ENCODE results near the gene ARHGAP32.

The ARHGAP32 gene

GRCh38 chr11:129106788-129107187 is 85.3 kb downstream of the ARHGAP32 start:
- DNase-seq, result no peak

GRCh38 chr11:129102756-129103155 is 89.4 kb downstream of the ARHGAP32 start:
- no peak for DNase-seq

DNA sequence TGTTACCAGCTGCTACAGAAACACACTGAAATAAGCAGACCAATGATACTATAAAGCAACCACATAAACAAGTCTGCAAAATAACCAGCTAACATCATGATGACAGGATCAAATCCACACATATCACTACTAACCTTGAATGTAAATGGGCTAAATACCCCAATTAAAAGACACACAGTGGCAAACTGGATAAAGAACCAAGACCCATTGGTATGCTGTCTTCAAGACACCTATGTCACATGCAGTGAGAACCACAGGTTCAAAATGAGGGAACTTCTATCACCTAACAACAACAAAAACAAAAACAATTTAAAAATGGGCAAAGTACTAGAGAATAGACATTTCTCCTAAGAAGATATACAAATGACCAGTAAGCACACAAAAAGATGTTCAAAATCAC is 89.9 kb downstream of the ARHGAP32 start:
- DNase-seq, result no peak

- no peak for DNase-seq
These were observed 98.8 kb downstream of the ARHGAP32 start for GRCh38 chr11:129093283-129093682.

- DNase-seq, result no peak
These were observed 102.1 kb downstream of the ARHGAP32 start for GRCh38 chr11:129090056-129090455.

- no peak for DNase-seq
These were observed 102.8 kb downstream of the ARHGAP32 start for GRCh38 chr11:129089279-129089678.

DNA sequence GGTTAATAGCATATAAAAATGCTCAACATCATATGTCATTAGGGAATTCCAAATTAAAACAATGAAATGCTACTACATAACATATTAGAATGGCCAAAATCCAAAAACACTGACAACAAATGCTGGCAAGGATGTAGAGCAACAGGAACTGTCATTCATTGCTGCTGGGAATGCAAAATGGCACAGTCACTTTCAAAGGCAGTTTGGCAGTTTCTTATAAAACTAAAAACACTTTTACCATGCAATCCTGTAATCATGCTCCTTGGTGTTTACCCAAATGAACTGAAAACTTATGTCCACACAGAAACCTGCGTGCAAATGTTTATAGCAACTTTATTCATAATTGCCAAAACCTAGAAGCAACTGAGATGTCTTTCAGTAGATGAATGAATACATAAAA is 105.1 kb downstream of the ARHGAP32 start:
- no peak for DNase-seq

DNA sequence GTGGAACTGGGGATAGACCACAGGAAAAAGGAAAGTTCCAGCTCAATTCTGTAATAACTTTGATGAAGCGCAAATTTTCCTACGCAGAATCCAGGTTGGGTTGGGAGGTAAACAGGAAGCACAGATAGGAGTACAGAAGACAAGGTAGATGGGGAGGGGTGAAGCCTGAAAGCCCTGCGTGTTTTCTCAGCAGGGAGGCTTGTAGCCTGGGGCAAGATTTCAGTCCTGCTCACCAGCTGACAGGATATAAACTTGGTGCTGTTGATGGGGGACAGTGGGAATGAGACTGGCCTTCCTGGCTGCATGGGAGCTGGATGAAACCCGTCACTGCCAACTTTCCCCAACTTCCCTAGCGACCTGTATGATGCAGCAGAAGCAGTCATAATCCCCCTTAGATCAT is 114.9 kb downstream of the ARHGAP32 start:
- no peak for DNase-seq

DNA sequence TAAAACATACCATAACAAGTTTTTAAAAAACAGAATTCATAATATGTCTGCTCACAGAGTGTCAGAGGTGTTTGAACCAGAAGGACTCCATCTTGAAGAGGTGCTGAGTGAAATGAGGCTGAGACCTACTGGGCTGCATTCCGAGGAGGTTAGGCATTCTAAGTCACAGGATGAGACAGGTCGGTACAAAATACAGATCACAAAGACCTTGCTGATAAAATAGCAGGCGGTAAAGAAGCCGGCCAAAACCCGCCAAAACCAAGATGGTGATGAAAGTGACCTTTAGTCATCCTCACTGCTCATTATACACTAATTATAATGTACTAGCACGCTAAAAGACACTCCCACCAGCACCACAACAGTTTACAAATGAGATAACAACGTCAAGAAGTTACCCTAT is 116.4 kb downstream of the ARHGAP32 start:
- DNase-seq, result no peak

GRCh38 chr11:129067454-129067853 is 124.7 kb downstream of the ARHGAP32 start:
- DNase-seq, result no peak

GRCh38 chr11:129066229-129066628 is 125.9 kb downstream of the ARHGAP32 start:
- no peak for DNase-seq

DNA sequence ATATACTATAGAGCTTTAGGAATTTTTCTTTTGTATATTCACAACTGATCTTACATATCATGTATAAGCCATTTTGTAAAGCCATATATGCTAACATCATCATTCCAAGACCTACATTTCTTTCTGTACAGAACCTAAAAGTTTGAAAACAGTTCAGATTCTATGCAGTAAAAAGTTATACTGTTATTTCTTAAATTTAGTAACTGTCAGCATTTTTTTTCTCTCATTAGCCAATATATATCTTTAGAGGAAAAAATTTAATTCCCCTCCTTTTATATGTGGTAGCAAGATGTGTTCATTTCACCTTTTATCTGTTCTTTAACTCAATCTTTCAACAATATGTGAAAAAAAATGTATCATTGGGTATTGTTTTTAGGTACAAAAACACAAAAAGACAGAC is 129.0 kb downstream of the ARHGAP32 start:
- no peak for DNase-seq

- no peak for DNase-seq
These were observed 130.5 kb downstream of the ARHGAP32 start for GRCh38 chr11:129061492-129062230.

DNA sequence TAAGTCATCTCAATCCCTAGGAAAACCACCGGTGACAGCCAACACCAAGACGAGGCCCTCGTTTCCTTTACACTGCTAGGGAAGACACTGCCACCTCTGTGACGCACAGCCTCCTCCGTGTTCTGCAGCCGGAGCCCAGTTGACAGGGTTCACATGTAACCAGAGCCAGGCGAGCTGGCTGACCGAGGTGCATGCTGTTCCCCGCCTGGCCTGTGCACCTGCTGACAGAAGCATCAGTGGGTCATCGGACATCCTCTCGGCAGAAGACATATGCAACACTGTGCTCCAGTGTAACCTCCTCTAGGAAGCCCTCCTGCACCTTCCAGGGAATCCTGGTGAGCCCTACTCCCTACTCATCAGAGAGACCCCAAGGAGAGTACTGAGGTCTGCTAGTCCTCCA is 135.2 kb downstream of the ARHGAP32 start:
- DNase-seq, result no peak

DNA sequence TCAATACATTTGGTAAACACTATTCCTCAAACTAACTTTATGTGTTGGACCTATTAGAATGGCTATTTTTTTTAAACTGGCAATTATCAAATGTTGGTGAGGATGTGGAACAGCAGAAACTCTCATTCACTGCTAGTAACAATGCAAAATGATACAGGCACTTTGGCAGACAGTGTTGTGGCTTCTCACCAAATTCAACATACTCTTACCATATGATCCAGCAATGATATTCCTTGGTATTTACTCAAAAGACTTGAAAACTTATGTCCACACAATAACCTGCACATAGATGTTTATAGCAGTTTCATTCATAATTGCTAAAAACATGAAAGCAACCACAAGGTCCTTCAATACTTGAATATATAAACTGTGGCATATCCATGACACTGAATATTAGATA is 136.9 kb downstream of the ARHGAP32 start:
- no peak for DNase-seq

GRCh38 chr11:129048911-129049310 is 143.2 kb downstream of the ARHGAP32 start:
- no peak for DNase-seq

DNA sequence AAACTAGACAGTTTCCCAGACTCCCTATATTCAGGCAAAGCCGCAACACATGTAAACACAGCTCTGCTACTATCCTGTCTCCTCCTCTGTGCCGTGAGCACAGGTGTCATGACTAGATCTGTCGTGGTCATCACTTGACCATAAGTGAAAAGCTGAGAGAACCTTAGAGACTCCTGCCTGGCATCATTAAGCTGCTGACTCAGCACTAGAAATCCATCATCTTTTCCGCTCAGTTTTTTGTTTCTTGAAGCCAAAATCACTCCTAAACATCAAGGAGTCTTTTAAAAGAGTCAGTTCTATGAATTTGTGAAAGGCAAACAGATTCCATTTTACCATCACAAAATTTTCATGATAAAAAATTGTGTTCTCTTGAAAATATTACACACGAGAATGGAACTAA is 147.0 kb downstream of the ARHGAP32 start:
- DNase-seq, result no peak

DNA sequence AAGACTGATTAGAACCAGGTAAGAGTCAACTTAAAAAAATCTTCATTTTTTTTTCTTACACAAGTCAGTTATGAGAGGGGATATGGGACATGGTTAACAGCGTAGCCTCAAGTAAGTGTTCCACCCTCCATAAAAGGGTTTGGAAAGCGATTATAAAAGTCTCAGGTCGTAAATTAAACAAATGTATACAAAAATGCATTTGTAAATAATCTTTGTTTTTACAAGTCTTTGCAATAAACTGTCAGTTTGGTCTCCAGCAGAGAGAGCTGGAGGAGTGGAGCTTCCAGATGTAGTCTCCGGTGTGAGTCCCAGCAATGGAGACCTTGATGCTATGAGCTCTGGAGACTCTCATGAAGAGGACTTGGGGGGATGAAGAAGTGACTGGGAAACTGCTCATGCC is 149.6 kb downstream of the ARHGAP32 start:
- no peak for DNase-seq

DNA sequence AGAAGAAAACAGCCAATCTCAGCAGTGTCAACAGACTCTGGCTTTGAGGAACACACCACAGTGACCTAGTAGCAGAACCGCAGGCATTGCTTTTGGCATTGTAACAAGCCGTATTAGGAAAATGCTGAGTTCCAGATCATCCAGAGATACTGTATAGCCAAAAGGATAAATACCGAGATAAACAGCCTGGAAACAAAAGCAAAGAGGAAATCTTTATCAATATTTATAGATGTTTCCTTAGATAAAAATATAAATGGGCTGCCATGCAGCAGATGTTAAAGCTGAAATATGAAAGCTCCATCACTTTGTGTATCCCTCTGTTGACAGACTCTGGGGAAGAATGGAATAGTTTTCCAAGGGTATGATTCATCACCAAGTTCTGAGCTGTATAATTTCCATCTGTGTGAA is 150.5 kb downstream of the ARHGAP32 start:
- DNase-seq, result no peak

DNA sequence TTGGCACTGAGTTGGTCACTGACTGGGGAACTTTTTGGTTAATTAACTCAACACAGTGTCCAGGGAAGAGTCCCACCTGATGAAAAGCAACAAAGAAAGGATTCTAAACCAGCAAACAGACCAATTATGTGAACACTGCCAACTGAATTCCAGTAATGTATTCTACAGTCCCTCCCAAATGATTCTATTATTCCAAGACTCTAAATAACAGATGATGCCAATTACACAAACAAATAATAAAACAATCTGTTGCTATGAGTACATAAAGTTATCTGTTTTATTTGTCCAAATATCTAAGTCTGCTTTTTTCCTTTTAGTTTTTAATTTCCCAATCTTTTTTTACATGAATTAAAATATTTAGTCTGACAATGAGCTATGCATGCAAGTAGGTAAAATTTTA is 151.2 kb downstream of the ARHGAP32 start:
- no peak for DNase-seq

DNA sequence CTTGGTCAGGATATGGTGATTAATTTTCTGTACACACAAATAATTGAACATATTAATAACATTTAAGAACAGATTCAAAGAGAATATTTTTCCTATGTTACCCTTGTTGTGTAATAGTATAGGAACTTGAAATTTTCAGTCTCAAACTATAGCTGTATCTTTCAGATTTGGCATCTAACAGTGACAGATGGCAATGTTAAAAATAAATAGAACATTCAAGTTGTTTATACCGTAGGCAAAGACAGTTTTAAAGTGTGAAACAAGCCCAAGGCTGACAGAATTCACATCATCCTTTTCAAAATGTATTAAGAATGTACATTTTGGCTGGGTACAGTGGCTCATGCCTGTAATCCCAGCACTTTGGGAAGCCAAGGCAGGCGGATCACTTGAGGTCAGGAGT is 156.9 kb downstream of the ARHGAP32 start:
- DNase-seq, result no peak

DNA sequence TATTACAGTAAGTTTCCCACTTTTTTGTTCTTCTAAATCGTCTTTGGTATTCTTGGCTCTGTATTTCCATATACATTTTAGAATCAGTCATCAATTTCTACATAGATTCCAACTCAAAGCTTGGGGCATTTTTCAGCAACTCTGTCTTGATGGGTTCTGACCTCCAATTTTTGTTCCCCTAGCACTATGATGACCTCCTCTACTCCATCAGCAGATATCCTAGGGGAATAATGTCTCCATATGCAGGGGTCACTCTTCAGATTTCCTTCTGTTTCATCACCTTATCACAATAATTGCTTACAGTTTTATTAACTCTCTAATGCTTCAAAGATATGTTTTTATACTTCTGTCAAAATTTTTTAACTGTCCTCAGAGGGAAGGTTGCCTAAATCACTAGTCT is 158.1 kb downstream of the ARHGAP32 start:
- DNase-seq, result no peak

GRCh38 chr11:129023968-129024676 is 168.0 kb downstream of the ARHGAP32 start:
- no peak for DNase-seq

DNA sequence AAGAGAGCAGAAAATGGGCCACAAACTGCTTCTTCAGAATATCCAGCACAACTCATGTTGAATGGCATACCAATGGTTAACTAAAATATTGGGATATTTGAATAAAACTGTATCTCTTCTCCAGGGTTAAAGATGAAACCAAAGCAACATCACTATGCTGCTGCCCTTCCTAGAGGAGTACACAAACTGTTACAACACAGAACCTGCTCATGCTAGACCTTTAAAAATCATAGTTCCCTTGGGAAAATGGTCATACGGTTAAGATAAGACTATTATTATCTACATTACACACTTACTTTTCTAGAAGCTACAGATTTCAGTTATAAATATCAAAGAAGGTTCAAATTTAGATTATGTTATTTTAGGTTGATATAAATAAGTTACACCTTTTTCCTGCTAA is 170.8 kb downstream of the ARHGAP32 start:
- DNase-seq, result no peak

- DNase-seq, result no peak
These were observed 173.1 kb downstream of the ARHGAP32 start for GRCh38 chr11:129018991-129019390.

All from stimulated activated CD4-positive, alpha-beta T cell treated with anti-CD3 and anti-CD28 coated beads, Interleukin-4, amount 100 ng/mL, for 1 hour (primary cell).